ENCODE results near the gene SLC2A6.

Gene SLC2A6

GRCh38 chr9:133483611-133484010 is 4.7 kb upstream of the SLC2A6 start:
- no peak for FAIRE-seq
- no peak for DNase-seq (ENCODE audit: insufficient read length, low spot score)

- DNase-seq (ENCODE audit: insufficient read length, low spot score) (peak; percentile 63), FAIRE-seq (peak; percentile 78)
Observed at GRCh38 chr9:133477992-133478850, 678 bp downstream of the SLC2A6 start.

GRCh38 chr9:133477461-133477860 is 1.4 kb downstream of the SLC2A6 start:
- DNase-seq (ENCODE audit: insufficient read length, low spot score) (no peak), FAIRE-seq (no peak)

GRCh38 chr9:133476941-133477340 is 2.0 kb downstream of the SLC2A6 start:
- FAIRE-seq (no peak), DNase-seq (ENCODE audit: insufficient read length, low spot score) (no peak)

- DNase-seq (ENCODE audit: insufficient read length, low spot score) = no peak
- no peak for FAIRE-seq
Observed at GRCh38 chr9:133476036-133476931, 2.6 kb downstream of the SLC2A6 start.

GRCh38 chr9:133475292-133476012 is 3.4 kb downstream of the SLC2A6 start:
- no peak for FAIRE-seq

GRCh38 chr9:133474853-133475252 is 4.0 kb downstream of the SLC2A6 start:
- DNase-seq (ENCODE audit: insufficient read length, low spot score) (no peak), FAIRE-seq (no peak)

More at GRCh38 chr9:133475292-133476012, 3.4 kb downstream of the SLC2A6 start:
- no peak for DNase-seq (ENCODE audit: insufficient read length, low spot score)

- FAIRE-seq (no peak), DNase-seq (ENCODE audit: insufficient read length, low spot score) (no peak)
Observed at GRCh38 chr9:133474215-133474614, 4.7 kb downstream of the SLC2A6 start.

- FAIRE-seq (no peak), DNase-seq (ENCODE audit: insufficient read length, low spot score) (no peak)
Observed at GRCh38 chr9:133473743-133474142, 5.2 kb downstream of the SLC2A6 start.

GRCh38 chr9:133472753-133473378 is 6.0 kb downstream of the SLC2A6 start:
- DNase-seq (ENCODE audit: insufficient read length, low spot score) (no peak), FAIRE-seq (no peak)

- FAIRE-seq = no peak
- DNase-seq (ENCODE audit: insufficient read length, low spot score) = no peak
Observed at GRCh38 chr9:133472277-133472645, 6.6 kb downstream of the SLC2A6 start.

GRCh38 chr9:133471551-133472276 is 7.2 kb downstream of the SLC2A6 start:
- DNase-seq (ENCODE audit: insufficient read length, low spot score) = no peak
- FAIRE-seq = no peak

- no peak for FAIRE-seq
- no peak for DNase-seq (ENCODE audit: insufficient read length, low spot score)
Observed at GRCh38 chr9:133470988-133471387, 7.9 kb downstream of the SLC2A6 start.

GRCh38 chr9:133470427-133470924 is 8.4 kb downstream of the SLC2A6 start:
- FAIRE-seq (no peak), DNase-seq (ENCODE audit: insufficient read length, low spot score) (no peak)

GRCh38 chr9:133468777-133469421 is 10.0 kb downstream of the SLC2A6 start:
- FAIRE-seq = no peak
- DNase-seq (ENCODE audit: insufficient read length, low spot score) = no peak

GRCh38 chr9:133468374-133468773 is 10.5 kb downstream of the SLC2A6 start:
- no peak for DNase-seq (ENCODE audit: insufficient read length, low spot score)
- no peak for FAIRE-seq

- DNase-seq (ENCODE audit: insufficient read length, low spot score) = no peak
- FAIRE-seq = no peak
Observed at GRCh38 chr9:133467101-133467500, 11.8 kb downstream of the SLC2A6 start.

- DNase-seq (ENCODE audit: insufficient read length, low spot score) (no peak), FAIRE-seq (no peak)
Observed at GRCh38 chr9:133465984-133466383, 12.9 kb downstream of the SLC2A6 start.

GRCh38 chr9:133464638-133465037 is 14.3 kb downstream of the SLC2A6 start:
- DNase-seq (ENCODE audit: insufficient read length, low spot score) (no peak), FAIRE-seq (no peak)

All from GM19239 (cell line).